PFSK-1 (cell line): ENCODE data around the gene PLCL2.

Experiments used
- POLR2AphosphoS5 ChIP-seq: IDR thresholded peaks from 2 replicates; pipeline ENCODE4 v1.6.1; 2012; ENCODE audit warnings: low read depth, mild to moderate bottlenecking, control low read depth, low read length, moderate library complexity
- TAF1 ChIP-seq: IDR thresholded peaks from 2 replicates; pipeline ENCODE4 v1.6.1; 2012; ENCODE audit warnings: low read length, control low read depth, borderline replicate concordance; ENCODE audit not compliant: insufficient read depth

- TF ChIP-seq POLR2AphosphoS5 (no peak), TAF1 (no peak)
Observed at GRCh38 chr3:17079933-17080332, 195.2 kb downstream of the PLCL2 start.
